CD4-positive, alpha-beta T cell treated with Interleukin-1 beta for 1 hour (primary cell): Measurements from ENCODE around the gene SLC25A47.
A peak's percentile ranks its signal among the peaks of the same experiment; 100 is the strongest.
"Not testable (repeated sequence)": the region's sequence is repeated elsewhere in the genome, so short reads cannot be mapped to it uniquely, and the experiment has no call there.

Source experiments
- DNase-seq, 2 donors: peaks; one replicate each; pipeline ENCODE4 v3.0.0-alpha.2; 2020 to 2022

SLC25A47 gene

DNA sequence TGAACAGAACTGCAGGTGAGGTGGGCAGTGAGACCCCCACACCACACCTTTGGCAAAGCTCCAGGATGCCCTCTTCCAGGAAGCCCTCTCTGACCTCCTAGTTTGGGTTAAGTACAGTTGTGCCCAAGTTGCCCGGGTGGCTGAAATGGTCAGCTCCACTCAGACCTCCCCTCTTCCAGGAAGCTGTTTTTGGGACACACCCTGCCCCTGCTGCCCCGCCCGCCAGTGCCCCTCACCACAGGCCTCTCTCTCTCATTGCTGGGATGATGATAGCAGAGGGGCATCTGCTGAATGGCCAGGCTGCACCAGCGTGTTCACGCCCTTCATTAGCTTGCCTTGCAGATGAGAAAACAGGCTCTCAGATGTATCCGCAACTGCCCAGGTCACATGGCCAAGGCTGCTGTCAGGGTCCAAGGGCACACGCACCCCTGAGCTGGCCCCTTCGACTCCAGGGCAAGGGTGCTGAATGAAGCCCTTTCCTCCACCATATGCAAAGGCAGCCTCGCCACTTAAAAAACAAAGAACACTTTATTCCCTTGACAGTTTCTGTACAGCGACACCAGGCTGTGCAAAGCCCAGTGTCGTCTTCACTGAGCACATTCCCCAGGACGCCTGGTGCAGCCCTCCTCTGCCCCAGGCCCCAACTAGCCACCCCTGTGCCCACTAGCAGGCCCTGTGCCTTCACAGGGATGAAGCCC lies 32.4 kb upstream of the SLC25A47 start:
- no peak for DNase-seq

DNA sequence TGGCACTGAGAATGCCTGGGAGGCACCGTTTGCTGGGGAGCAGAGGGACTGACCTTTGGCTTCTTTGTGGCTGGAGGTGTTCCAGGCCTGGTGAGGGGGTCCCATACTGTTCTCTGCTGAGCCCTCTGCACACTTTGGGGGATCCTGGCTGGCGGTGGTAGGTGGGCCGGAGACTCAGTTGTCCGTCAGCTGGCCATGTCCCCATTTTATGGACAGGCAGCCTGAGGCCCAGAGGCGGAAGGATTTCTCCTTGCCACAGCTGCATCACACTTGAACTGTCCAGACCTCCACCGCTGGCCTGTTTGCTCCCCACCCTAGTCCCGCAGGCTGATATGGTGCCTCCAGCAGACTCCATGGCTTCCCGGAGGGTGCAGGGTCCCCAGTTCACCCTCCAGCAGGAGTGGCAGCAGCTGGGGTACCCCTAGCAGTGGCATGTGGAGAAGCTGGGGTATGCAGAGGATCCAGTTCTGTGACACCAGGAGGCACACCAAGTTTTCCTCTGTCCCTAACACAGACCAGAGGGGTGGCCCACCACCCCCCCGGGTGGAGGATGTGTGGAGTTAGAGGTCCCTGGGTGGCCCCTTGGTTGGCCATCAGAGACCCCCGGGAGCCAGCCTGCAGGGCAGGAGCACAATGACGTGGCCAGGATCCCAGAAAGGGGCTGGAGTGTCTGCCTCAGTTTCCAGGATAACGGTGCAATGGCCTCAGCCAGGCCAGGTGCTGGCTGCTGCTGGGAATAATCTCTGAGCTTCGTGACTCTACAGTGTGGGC lies 31.6 kb upstream of the SLC25A47 start:
- DNase-seq = no peak

DNA sequence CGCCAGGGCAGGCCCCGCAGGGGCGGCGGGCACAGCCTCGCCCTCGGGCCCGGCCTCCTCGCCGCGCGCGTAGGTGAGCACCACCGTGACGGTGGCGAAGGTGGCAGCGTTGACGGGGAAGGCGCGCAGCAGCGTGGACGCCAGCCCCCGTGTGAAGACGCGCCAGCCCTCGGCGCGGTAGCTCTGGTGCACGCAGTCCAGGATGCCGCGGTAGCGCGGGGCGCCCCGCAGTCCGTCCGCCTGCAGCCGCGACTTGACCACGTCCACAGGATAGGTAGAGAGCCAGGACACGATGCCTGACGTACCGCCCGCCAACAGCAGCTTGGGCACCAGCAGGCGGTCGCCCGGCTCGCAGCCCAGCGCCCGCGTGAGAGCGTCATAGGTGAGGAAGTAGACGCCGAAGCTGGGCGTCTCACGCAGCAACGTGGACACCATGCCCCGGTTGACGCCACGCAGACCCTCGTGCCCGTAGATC lies 30.8 kb upstream of the SLC25A47 start:
- DNase-seq = no peak

DNA sequence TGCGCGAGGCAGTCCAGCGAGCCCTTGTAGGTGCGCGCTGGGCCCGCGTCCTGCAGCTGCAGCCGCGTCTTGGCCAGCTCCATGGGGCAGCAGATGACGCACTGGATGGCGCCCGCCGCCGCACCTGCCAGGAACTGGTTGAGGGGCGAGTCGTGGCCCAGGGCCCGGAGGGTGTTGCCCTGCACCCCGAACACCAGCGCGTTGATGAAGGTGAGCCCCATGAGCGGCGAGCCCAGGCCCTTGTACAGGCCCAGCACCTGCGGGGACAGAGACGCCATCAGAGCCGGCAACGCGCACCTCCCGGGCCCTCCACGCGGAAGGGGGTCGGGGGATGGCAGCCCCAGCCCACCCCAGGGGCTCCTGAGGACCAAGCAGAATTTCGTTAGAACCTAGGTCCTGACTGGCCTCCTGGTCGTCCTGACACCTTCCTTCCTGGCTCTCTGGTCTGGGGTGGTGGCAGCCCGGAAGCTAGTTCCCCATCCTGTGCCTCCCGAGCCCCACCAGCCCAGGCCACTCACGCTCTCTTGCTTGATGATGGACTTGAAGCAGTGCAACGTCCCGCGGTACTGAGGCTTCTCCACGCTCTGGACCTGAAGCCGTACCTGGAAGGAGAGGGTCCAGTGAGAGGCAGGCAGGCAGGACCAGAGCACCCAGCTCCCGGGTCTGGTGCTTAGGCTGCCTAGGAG lies 30.2 kb upstream of the SLC25A47 start:
- no peak for DNase-seq

GRCh38 chr14:100293497-100294212 lies 29.5 kb upstream of the SLC25A47 start:
- DNase-seq = no peak

GRCh38 chr14:100294213-100294962 lies 28.8 kb upstream of the SLC25A47 start:
- no peak for DNase-seq

- no peak for DNase-seq
Observed at GRCh38 chr14:100294963-100295330, 28.2 kb upstream of the SLC25A47 start.

DNA sequence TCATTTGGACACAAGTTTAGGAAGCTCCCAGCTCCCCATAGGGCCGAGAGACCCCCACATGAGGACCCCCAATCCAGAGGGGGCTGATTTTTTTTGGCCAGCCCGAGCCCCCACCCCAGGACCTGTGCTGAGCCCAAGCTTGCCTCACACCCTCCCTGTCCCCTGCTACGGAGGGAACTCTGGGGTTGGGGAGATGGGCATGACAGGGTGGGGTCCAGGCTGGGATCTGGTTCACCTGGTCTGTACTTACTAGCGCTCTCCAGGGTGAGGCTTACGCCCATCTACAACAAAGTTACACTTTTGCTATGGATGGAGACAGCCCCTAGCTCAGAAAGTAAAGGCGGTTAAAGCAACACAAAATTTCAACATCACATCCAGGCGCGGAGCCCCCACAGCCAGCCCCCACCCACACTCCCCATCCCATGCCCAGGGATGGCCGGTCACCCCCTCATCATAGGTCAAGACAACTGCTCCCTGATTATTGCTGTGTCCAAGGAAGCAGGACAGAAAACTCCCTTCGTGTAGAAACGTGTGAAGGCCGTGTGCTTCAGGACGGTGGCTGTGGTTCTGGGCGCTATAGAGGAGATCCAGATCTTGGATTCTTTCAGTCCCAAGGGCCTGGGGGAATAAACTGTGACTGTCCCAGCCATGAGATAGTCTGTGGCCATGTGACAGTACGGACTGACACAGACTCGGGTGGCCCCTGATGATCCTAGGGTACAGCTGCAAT lies 27.6 kb upstream of the SLC25A47 start:
- no peak for DNase-seq

DNA sequence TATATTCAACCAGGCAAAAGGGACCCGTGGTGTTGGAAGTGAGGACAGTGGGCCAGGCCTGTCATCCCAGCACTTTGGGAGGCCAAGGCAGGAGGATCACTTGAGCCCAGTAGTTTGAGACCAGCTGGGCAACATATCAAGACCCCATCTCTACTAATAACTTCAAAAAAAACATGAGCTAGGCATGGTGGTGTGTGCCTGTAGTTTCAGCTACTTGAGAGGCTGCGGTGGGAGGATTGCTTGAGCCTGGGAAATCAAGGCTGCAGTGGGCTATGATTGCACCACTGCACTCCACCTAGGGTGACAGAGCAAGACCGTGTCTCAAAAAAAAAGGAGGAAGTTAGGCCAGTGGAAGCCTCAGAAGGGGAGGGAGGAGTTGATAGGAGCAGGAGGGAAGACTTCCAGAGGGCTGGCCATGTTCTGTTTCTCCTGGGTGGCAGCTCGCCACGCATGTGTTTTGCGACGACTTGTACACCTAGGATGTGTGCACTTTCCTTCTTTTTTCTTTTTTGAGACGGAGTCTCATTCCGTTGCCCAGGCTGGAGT lies 27.0 kb upstream of the SLC25A47 start:
- DNase-seq = peak in 1 of 2 donors; percentile 35

GRCh38 chr14:100296729-100297128 lies 26.4 kb upstream of the SLC25A47 start:
- not testable (repeated sequence) for DNase-seq

DNA sequence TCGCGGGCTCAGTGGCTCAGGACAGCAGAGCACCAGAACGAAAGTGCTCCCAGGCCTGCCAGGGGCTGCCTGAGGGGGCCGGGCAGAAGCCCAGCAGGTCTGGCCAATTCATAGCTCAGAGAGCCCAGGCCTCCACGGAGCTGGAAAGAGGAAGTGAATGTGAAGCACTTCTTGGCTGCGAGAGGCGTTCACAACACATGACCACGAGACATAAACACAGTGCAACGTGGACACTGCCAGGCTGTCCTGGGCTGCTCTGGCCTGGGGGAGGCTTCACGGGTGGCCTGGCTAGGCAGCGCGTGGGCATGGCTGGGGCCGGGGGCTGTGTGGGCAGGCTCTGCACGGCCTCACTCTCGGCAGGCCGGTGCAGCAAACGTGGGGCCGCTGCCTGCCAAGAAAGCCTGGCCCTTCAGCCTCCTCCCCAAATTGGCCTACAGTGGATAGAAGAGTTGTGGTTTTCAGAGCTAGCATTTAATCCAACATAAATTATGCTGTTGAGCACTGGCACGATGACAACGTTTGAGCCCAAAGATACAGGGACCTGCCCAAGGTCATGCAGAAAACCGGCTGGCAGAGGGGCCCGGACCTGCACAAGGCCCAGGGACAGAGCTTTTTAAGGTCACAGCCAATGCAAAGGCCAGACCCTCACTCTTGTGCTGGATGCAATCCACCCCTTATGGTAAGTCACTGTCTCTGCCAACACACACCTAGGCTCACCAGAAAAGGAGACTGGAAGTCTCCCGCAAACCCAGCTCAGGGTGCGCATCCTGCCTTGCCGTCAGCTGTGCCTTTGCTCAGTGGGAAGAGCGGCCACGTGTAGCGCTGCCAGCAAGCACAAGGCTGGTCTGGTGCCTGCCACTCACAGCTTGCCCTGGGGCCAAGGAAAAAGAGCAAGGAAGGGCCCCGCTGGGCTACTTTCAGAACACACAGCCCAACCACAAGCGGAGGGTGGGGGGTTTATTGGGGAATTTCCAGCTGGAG lies 25.5 kb upstream of the SLC25A47 start:
- DNase-seq = peak in 1 of 2 donors; percentile 65

- no peak for DNase-seq
Observed at GRCh38 chr14:100298551-100299237, 24.4 kb upstream of the SLC25A47 start.

- no peak for DNase-seq
Observed at GRCh38 chr14:100299238-100299560, 23.9 kb upstream of the SLC25A47 start.

GRCh38 chr14:100302616-100303015 lies 20.5 kb upstream of the SLC25A47 start:
- DNase-seq = no peak

DNA sequence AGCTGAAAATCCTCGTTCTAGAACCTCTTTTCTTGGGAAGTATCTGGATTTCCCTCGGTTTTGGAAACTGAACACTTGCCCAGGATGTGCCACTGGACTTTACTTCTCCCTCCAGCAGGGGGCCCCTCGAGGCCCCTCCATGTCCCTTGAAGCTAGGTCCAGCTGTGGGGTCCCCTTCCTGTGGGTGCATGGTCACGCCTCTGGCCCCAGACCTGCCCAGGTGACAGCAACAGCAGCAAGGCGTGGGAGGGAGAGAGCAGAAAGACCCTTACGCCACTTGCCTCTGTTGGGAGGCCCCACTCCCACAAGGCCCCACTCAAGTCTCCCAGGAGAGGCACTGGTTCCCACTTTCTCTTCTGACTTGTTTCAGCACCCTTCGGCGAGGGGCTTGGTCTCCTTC lies 20.0 kb upstream of the SLC25A47 start:
- DNase-seq = no peak

- no peak for DNase-seq
Observed at GRCh38 chr14:100303925-100304324, 19.2 kb upstream of the SLC25A47 start.

GRCh38 chr14:100304825-100305323 lies 18.3 kb upstream of the SLC25A47 start:
- DNase-seq = peak in 1 of 2 donors; percentile 21

- peak; percentile 17 to 60 for DNase-seq
Observed at GRCh38 chr14:100305324-100306100, 17.6 kb upstream of the SLC25A47 start.
